ENCODE measurements around the gene TMEM86B. TPM values are rescaled to one million over a fixed set of nuclear protein-coding genes. Genes with fewer than 3 reads are reported as not detected.

Gene TMEM86B
- total RNA-seq, 1 donor from 2014 or later, result 4.8 TPM

GRCh38 chr19:55242517-55242916, 14.0 kb upstream of the TMEM86B start:
- Histone ChIP-seq H3K36me3 (peaks cover 94% of the 10 kb centered on the region), H3K27me3 (ENCODE audit: low read depth) (no peaks in the 10 kb centered on the region), H3K4me1 (peaks cover 5% of the 10 kb centered on the region), H3K9me3 (no peaks in the 10 kb centered on the region), H3K4me3 (no peak overlapping the region), H3K27ac (no peak overlapping the region)
- no peak for TF ChIP-seq CTCF (IDR thresholded peaks at IDR 0.05)
- no peak for ATAC-seq
- DNase-seq, result no peak
- intact Hi-C loops (cut with DNase I), result no loop called here

- no peak for DNase-seq
- intact Hi-C loops (cut with DNase I), result no loop called here
- Histone ChIP-seq H3K9me3 (no peaks in the 10 kb centered on the region), H3K27me3 (ENCODE audit: low read depth) (no peaks in the 10 kb centered on the region), H3K36me3 (peaks cover 98% of the 10 kb centered on the region), H3K4me3 (no peak overlapping the region), H3K4me1 (no peaks in the 10 kb centered on the region), H3K27ac (no peak overlapping the region)
- no peak for TF ChIP-seq CTCF (IDR thresholded peaks at IDR 0.05)
- ATAC-seq, result no peak
Measured at GRCh38 chr19:55241935-55242464, 13.4 kb upstream of the TMEM86B start.

GRCh38 chr19:55241143-55241934, 12.8 kb upstream of the TMEM86B start:
- H3K9me3 ChIP-seq, result no peaks in the 10 kb centered on the region
- intact Hi-C loops (cut with DNase I), result no loop called here
- TF ChIP-seq CTCF (IDR thresholded peaks at IDR 0.05), result no peak
- no peak overlapping the region for H3K4me3 ChIP-seq
- DNase-seq (no peak), ATAC-seq (no peak)
- no peaks in the 10 kb centered on the region for H3K4me1 ChIP-seq
- no peaks in the 10 kb centered on the region for H3K27me3 ChIP-seq (ENCODE audit: low read depth)
- H3K27ac ChIP-seq, result no peak overlapping the region
- peaks cover 98% of the 10 kb centered on the region for H3K36me3 ChIP-seq

- Histone ChIP-seq H3K27me3 (ENCODE audit: low read depth) (no peaks in the 10 kb centered on the region), H3K36me3 (peaks cover 98% of the 10 kb centered on the region), H3K27ac (no peak overlapping the region), H3K4me1 (no peaks in the 10 kb centered on the region), H3K9me3 (no peaks in the 10 kb centered on the region), H3K4me3 (no peak overlapping the region)
- ATAC-seq (no peak), DNase-seq (no peak)
- intact Hi-C loops (cut with DNase I), result no loop called here
- no peak for TF ChIP-seq CTCF (IDR thresholded peaks at IDR 0.05)
Measured at GRCh38 chr19:55240713-55241020, 12.1 kb upstream of the TMEM86B start.

GRCh38 chr19:55239004-55239403, 10.4 kb upstream of the TMEM86B start:
- intact Hi-C loops (cut with DNase I), result no loop called here

More at GRCh38 chr19:55239004-55239403, 10.4 kb upstream of the TMEM86B start:
- no peak for TF ChIP-seq CTCF (IDR thresholded peaks at IDR 0.05)
- DNase-seq, result no peak
- no peaks in the 10 kb centered on the region for H3K4me1 ChIP-seq
- no peaks in the 10 kb centered on the region for H3K27me3 ChIP-seq (ENCODE audit: low read depth)
- H3K9me3 ChIP-seq, result no peaks in the 10 kb centered on the region
- no peak overlapping the region for H3K4me3 ChIP-seq
- ATAC-seq, result no peak
- no peak overlapping the region for H3K27ac ChIP-seq
- peaks cover 94% of the 10 kb centered on the region for H3K36me3 ChIP-seq

Data from lower lobe of right lung (tissue), 2 donors.